IPS DF 4.7 (cell line): ENCODE measurements around the gene TMEM117.
A peak's percentile ranks its signal among the peaks of the same experiment; 100 is the strongest.

Experiments used
- DNase-seq: peaks from one replicate; pipeline ENCODE4 v3.0.0-alpha.2; 2013; ENCODE audit warnings: low spot score; ENCODE audit errors: extremely low read depth

TMEM117 gene

GRCh38 chr12:43883748-43884147 is 47.9 kb downstream of the TMEM117 start:
- DNase-seq: no peak

DNA sequence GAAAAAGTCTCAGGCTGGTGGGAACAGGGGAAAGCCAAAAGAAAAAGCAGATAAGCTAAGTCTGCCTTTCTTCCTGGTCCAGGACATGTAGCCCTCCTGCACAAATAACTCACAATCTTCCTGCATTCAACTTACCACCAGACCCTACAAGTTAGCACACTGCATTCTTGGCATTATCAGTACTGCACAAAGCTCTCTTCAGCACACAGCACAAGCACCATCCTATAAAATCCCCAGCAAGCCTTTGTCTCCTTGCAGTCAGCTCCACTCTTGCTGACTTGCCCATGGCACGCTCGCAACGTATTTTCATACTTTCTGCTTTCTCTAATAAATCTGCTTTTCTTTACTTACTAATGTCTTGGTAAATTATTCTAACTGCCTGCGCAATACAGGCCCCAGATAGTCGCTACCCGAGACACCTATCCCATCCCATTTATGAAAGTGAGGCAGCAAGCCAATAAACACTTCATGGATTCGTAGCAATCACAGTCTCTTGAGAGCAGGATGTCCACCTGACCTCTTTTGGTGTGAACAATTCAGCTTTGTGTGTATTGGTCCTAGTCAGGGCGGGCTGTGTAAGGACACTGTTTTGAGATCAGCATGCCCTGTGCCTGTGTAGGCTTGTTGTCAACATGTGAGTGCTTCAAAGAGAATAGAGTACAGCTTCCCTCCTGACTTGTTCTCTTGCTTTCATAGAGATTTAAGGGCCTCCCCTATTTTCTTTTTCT is 49.0 kb downstream of the TMEM117 start:
- DNase-seq: no peak

GRCh38 chr12:43887397-43887796 is 51.5 kb downstream of the TMEM117 start:
- DNase-seq: no peak

GRCh38 chr12:43891856-43892574 is 56.1 kb downstream of the TMEM117 start:
- no peak for DNase-seq

DNA sequence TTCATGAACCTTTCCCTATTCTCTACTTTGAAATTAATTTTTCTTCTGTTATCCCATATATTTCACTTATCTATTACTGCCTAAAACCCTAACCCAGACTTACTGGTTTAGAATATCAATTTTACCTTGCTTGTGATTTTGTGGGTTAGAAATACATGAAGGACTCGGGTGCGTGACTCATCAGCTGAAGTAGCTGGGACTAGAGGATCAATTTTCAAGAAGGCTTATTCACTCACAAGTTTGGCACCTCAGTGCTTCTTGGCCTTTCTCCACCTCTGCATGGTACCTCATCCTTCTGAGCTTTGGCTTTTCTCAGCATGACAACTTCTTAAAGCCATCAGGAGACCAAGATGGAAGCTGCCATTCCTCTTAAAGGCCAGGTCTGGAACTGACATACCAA is 57.8 kb downstream of the TMEM117 start:
- DNase-seq: no peak

DNA sequence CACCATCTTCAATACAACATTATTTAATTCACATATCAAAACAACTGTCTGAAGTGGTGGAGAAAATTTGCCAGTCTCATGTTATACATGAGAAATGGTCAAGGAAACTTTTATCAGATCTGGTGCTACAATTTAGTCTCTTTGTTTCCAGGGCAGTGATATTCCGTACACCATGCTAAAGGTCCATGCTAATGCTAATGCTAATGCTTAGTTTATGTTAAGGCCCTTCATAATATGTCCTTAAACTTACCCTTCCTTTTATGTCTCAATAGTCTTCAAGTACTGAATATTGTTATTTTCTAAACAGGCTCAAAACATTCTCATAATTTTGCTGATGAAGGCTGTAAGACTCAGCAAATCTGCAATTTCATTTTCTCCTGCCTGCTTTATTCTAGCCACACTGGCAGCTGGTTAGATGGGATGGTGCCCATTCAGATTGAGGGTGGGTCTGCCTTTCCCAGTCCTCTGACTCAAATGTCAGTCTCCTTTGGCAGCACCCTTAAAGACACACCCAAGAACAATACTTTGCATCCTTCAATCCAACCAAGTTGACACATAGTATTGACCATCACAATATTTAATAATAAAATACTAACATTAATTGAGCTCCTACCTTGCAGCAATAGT is 59.8 kb downstream of the TMEM117 start:
- DNase-seq: no peak

GRCh38 chr12:43896496-43896895 is 60.6 kb downstream of the TMEM117 start:
- DNase-seq: no peak

DNA sequence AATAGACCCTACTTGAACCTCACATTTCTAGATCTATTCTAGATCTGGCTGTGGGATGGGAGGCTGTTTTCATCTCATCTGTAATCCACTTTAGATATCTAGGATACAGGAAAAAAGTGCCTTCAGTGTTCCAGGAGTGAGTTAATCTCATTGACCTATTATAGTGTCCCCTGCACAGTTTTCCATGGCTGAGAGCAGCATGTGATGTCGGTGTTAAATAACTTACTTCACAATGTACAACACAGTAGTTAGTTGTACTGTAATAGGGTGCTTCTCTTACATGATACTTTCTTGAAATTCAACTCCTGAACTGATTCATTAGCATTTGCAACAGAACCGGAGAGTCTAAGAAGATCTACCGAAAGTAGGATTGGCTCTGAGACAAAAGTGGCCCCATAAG is 62.6 kb downstream of the TMEM117 start:
- DNase-seq: no peak

DNA sequence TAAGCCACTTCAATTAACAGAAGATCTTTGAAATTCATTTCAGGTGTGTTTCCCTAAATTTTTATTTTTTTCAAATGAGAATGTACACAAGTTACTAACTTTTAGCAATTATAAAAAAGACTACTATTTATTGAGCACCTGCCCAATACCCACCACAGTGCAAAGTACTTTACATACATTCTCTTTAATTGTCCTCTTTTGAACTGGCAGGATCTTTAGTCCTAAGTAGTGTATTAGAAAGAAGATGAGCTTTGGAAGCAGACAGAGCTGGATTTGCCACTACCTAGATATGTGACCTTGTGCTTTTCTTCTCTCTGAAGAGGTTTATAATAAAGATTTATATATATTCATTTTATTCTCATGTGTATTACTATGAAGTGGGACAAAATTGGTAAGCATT is 63.7 kb downstream of the TMEM117 start:
- DNase-seq: no peak

GRCh38 chr12:43903686-43904085 is 67.8 kb downstream of the TMEM117 start:
- no peak for DNase-seq

GRCh38 chr12:43912859-43913258 is 77.0 kb downstream of the TMEM117 start:
- DNase-seq: no peak

DNA sequence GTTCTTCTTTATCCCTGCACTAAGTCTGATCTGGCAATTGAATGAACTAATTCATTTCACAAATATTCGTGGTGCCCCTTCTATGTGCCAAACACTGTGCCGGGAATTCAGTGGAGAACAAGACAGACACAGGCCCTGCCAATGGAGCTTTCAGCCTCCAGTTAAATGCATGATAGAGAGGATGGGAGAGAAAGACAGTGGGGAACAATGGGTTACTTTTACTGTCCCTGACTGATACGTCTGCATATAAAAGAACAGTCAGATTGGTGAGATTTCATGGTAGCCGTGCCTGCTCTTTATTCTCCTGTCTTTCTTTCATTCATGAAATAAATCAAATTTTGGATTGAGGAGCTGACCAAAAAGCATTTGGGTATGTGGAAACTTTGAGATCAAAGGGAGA is 78.5 kb downstream of the TMEM117 start:
- no peak for DNase-seq

DNA sequence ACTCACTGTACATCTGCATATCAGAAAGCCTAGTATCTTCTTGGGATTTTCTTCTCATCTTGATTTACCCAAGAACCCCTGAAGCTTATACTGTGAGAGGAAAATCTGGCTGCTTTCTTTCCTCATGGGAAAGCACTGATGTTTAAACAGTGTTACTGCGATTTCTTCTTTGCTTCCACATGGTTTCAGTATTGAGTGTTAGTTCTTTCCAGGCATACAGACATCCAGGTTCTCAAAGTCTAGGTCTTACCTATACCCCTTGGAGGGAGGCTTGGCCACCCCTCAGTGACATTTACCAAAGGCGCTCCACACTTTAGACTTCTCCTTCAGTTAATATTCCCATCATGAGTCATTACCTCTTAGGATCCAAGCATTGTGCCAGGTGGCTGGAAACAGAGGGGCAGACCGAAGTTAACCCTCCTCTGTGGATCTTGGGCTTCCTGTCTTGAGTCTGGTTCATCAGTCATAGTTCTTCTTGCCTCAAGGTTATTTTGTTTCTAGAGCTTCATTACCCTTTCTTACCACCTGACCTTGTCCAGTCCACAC is 79.1 kb downstream of the TMEM117 start:
- DNase-seq: peak; percentile 44

DNA sequence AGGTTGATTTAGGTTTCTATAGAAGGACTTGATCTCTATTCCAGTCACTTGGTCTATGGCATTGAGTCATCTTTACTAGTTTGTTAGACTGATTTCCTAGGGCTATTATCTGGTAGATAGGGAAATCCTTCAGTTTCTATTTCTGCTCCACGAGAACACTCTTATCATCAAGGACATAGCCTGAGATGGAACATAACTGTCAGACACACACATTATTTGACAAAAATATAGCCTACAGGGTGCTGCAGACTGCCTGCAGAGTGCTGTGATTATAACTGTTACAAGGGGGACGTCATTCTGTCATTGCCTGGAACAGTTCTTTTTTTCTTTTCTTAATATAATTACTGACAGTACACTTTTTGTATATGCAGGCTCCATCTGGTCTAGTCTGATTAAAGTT is 82.0 kb downstream of the TMEM117 start:
- DNase-seq: no peak

DNA sequence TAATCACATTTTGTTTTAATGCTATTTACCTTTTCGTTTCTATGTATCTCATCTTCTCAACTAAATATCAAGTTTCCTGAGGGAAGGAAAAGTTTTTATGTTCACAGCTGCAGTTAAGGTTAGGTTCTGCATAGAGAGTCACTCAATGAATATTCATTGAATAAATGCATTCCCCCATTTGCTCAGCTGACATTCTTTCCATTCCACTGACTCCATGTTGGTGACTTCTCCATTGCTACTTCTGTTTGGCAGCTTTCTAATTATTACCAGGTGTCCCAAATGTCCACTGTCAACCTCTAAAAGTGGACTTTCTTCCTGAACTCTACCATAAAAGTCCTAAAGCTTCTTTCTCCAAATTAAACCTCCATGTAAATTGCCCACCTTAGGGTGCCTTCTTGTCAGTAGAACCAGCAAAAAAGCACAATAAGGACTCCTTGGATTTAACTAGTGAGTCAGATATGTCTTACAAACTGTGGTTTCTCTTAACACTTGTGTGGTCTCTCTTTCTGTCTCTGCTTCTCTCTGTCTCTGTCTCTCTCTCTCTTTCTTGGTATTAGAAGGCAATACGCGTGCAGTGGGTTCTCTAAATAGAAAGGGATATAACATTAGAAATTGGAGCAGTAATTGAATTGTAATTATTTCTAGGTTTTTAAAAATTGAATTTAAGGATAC is 85.9 kb downstream of the TMEM117 start:
- DNase-seq: peak; percentile 46

DNA sequence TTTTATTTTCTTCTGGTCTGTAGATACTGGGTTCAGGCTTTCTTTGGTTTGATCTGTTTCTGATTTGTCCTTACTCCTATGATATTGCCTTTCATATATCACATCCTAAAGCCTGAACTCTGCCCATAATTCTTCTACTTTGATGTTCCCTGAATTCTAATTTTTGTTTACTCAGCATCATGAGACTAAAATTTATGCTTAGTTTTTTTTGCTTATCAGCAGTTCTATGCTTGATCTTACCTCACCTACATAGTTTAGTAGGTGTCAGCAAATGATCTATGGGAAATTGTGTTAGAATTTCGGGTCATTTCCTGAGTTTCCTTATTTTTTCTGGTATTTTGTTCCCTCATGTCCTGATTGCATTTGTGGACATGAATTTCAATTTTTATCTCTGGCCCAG is 94.2 kb downstream of the TMEM117 start:
- DNase-seq: no peak

DNA sequence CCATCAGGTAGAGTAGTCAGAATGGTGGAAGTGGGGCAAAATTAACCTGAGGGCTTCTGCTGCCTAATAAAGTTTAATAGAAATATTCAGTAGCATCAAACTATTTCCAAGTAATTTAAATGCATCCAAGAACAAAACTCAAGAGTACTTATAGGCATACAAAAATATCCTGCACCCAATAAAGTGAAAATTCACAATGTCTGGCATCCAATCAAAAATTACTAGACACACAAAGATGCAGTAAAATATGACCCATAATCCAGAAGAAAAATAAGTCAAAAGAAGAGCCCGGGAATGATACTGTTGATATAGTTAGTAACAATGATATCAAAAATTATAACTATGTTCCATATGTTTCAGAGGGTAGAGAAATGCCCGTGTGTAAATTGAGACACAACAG is 95.3 kb downstream of the TMEM117 start:
- no peak for DNase-seq

GRCh38 chr12:43935581-43935980 is 99.7 kb downstream of the TMEM117 start:
- DNase-seq: no peak

DNA sequence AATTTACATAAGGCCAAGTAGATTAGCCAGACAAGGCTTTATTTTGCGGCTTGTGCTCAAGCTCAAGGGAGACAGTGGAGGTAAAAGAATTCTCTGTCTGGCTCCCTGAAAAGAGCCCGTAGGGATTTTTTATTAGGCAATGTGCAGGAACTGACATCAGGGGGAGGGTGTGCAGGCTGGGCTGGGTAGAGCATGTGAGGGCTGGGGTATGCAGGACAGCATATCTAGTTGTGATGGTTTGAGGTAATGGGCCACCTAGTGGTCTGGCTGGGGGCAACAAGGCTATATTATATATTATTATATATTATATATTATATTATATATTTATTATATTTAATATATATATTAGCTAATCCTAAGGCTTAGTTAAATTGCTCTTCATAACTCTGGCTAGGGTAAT is 102.1 kb downstream of the TMEM117 start:
- no peak for DNase-seq

DNA sequence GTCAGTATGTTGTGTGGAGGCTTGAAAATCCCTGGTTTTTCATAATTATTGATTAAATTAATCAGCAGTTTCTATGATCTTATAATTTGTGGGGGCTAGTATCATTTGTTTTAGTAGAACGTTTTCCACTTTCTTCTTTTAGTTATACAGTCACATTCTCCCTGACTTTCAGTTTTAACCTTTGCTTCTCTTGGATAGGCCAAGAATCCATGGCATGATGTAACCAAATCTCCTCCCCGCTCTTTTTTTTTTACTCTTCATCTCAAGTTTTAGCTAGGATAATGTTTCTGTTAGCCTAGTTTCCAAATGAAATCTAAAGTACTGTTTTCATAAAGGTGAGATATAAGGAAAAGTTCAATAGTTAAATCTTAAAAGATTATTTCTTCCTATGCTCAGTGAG is 106.5 kb downstream of the TMEM117 start:
- DNase-seq: no peak

GRCh38 chr12:43945983-43946382 is 110.1 kb downstream of the TMEM117 start:
- DNase-seq: no peak

- no peak for DNase-seq
These were observed 115.4 kb downstream of the TMEM117 start for GRCh38 chr12:43951286-43951685.
